Measurements from ENCODE around the gene EID1.
"Not testable (repeated sequence)": the region's sequence is repeated elsewhere in the genome, so short reads cannot be mapped to it uniquely, and the experiment has no call there.

DNA sequence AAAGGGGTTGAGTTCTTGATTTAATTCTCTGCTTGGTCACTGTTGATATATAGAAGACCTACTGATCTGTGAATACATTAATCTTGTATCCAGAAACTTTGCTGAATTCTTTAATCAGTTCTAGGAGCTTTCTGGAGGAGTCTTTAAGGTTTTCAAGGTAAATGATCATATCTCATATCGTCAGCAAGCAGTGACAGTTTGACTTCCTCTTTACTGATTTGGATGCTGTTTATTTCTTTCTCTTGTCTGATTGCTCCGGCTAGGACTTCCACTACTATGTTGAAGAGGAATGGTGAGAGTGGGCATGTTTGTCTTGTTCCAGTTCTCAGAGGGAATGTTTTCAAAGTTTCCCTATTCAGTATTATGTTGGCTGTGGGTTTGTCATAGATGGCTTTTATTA is 31.4 kb downstream of the EID1 start:
- not testable (repeated sequence) for TF ChIP-seq MAFG (tag; conservative IDR thresholded peaks at IDR 0.05); MCM5 (IDR thresholded peaks at IDR 0.05; ENCODE audit: low read depth); HDAC6 (IDR thresholded peaks at IDR 0.05; ENCODE audit: low read depth, low read length); POLR2A (conservative IDR thresholded peaks at IDR 0.05); BCOR (IDR thresholded peaks at IDR 0.05)
- TF ChIP-seq, protein P1, sequence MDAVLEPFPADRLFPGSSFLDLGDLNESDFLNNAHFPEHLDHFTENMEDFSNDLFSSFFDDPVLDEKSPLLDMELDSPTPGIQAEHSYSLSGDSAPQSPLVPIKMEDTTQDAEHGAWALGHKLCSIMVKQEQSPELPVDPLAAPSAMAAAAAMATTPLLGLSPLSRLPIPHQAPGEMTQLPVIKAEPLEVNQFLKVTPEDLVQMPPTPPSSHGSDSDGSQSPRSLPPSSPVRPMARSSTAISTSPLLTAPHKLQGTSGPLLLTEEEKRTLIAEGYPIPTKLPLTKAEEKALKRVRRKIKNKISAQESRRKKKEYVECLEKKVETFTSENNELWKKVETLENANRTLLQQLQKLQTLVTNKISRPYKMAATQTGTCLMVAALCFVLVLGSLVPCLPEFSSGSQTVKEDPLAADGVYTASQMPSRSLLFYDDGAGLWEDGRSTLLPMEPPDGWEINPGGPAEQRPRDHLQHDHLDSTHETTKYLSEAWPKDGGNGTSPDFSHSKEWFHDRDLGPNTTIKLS (IDR thresholded peaks at IDR 0.05; ENCODE audit: borderline replicate concordance, low read depth): not testable (repeated sequence)
- TF ChIP-seq, protein P2, sequence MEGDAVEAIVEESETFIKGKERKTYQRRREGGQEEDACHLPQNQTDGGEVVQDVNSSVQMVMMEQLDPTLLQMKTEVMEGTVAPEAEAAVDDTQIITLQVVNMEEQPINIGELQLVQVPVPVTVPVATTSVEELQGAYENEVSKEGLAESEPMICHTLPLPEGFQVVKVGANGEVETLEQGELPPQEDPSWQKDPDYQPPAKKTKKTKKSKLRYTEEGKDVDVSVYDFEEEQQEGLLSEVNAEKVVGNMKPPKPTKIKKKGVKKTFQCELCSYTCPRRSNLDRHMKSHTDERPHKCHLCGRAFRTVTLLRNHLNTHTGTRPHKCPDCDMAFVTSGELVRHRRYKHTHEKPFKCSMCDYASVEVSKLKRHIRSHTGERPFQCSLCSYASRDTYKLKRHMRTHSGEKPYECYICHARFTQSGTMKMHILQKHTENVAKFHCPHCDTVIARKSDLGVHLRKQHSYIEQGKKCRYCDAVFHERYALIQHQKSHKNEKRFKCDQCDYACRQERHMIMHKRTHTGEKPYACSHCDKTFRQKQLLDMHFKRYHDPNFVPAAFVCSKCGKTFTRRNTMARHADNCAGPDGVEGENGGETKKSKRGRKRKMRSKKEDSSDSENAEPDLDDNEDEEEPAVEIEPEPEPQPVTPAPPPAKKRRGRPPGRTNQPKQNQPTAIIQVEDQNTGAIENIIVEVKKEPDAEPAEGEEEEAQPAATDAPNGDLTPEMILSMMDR (IDR thresholded peaks at IDR 0.05 in 2 of 3, conservative IDR thresholded peaks at IDR 0.05 in 1 of 3; ENCODE audit: insufficient read depth in 2 of 3, low read depth in 1 of 3, low read length in 3 of 3): not testable (repeated sequence)
- TF ChIP-seq, protein P3, sequence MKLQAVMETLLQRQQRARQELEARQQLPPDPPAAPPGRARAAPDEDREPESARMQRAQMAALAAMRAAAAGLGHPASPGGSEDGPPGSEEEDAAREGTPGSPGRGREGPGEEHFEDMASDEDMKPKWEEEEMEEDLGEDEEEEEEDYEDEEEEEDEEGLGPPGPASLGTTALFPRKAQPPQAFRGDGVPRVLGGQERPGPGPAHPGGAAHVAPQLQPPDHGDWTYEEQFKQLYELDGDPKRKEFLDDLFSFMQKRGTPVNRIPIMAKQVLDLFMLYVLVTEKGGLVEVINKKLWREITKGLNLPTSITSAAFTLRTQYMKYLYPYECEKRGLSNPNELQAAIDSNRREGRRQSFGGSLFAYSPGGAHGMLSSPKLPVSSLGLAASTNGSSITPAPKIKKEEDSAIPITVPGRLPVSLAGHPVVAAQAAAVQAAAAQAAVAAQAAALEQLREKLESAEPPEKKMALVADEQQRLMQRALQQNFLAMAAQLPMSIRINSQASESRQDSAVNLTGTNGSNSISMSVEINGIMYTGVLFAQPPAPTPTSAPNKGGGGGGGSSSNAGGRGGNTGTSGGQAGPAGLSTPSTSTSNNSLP (IDR thresholded peaks at IDR 0.05; ENCODE audit: borderline replicate concordance, low read depth, low read length): not testable (repeated sequence)
